A549 (cell line): ENCODE data around the gene TRIO. TPM values are rescaled to one million over a fixed set of nuclear protein-coding genes. Genes with fewer than 3 reads are reported as not detected.
A peak's percentile ranks its signal among the peaks of the same experiment; 100 is the strongest.

Experiments used
- ATAC-seq, 2 experiments: fragments of 200-7000 bp in 1 of 2; fragments of >200 bp in 1 of 2; cut with Nextera tagmentation in 1 of 2; cut with Tn5 transposase in 1 of 2; 3 replicates each; pipeline versions ENCODE4 v1.8.0 to v1.9.1; 2018 to 2020; ENCODE audit warnings: mild to moderate bottlenecking in 1 of 2, moderate library complexity in 1 of 2
- CTCF ChIA-PET: fragments of 300-600 bp; sonication (Branson Sonifier 250); formaldehyde crosslinking; extraction: SDS; loops from one replicate; lab custom pipeline; 2021; ENCODE audit warnings: antibody characterized with exemption, inconsistent platforms; lab: Yijun Ruan, JAX
- POLR2A ChIA-PET: fragments of 350-600 bp; formaldehyde crosslinking; extraction: SDS; loops from one replicate; lab custom pipeline; 2021; ENCODE audit warnings: antibody characterized with exemption, inconsistent platforms; lab: Yijun Ruan, JAX
- DNase-seq, 2 experiments: peaks; one replicate each; pipeline versions ENCODE4 v3.0.0 to v3.0.0-alpha.2; 2011 to 2016; ENCODE audit warnings: low read depth in 1 of 2, low spot score in 1 of 2
- FAIRE-seq: peaks from 2 replicates; lab custom pipeline; 2011; peaks lifted over from hg19 to GRCh38; lab: Jason Lieb, UNC
- H3K27ac ChIP-seq, 2 experiments: fragments of >200 bp; sonication (Bioruptor Twin); formaldehyde crosslinking; 3 replicates each; pipeline ENCODE4 v1.5.1; 2016 to 2017
- H3K4me1 ChIP-seq: fragments of >200 bp; sonication (Bioruptor Twin); formaldehyde crosslinking; 3 replicates; pipeline ENCODE4 v1.6.1; 2016
- H3K4me2 ChIP-seq: fragments of >200 bp; sonication (Bioruptor Twin); formaldehyde crosslinking; 3 replicates; pipeline ENCODE4 v1.6.1; 2016
- H3K4me3 ChIP-seq: fragments of >200 bp; sonication (Bioruptor Twin); formaldehyde crosslinking; 3 replicates; pipeline ENCODE4 v1.5.1; 2016
- H3K9me3 ChIP-seq: fragments of >200 bp; sonication (Bioruptor Twin); formaldehyde crosslinking; 3 replicates; pipeline ENCODE4 v1.6.1; 2016
- CBX2 ChIP-seq: fragments of 200-600 bp; sonication (generic); IDR thresholded peaks from 2 replicates; pipeline ENCODE4 v1.6.1; 2016; ENCODE audit warnings: low read depth, mild to moderate bottlenecking, borderline replicate concordance
- CEBPB ChIP-seq, 2 experiments: fragments of >200 bp in 1 of 2; sonication (Bioruptor Twin) in 1 of 2; formaldehyde crosslinking in 1 of 2; IDR thresholded peaks; 2 replicates each; pipeline ENCODE4 v1.6.1; 2012 to 2016
- CHD2 ChIP-seq: fragments of 150-350 bp; IDR thresholded peaks from 2 replicates; pipeline ENCODE4 v1.6.1; 2014; ENCODE audit warnings: low read length; ENCODE audit not compliant: partially characterized antibody
- FOSB ChIP-seq: fragments of 250-450 bp; sonication (Bioruptor Pico); IDR thresholded peaks from 2 replicates; pipeline ENCODE4 v1.5.0; 2020; ENCODE audit warnings: mild to moderate bottlenecking, moderate library complexity
- HOXB5 ChIP-seq: fragments of 250-450 bp; sonication (Bioruptor Pico); IDR thresholded peaks from 2 replicates; pipeline ENCODE4 v1.5.0; 2020; ENCODE audit warnings: mild to moderate bottlenecking, moderate library complexity
- JUN ChIP-seq, 2 experiments: fragments of >200 bp; sonication (Bioruptor Twin); formaldehyde crosslinking; IDR thresholded peaks; 2 replicates in 1 of 2; 3 replicates in 1 of 2; pipeline ENCODE4 v1.6.1; 2016 to 2017
- JUNB ChIP-seq: fragments of >200 bp; sonication (Bioruptor Twin); formaldehyde crosslinking; IDR thresholded peaks from 2 replicates; pipeline ENCODE4 v1.6.1; 2016
- KDM5A ChIP-seq: fragments of 200-600 bp; sonication (generic); IDR thresholded peaks from 2 replicates; pipeline ENCODE4 v1.6.1; 2016; ENCODE audit warnings: antibody characterized with exemption, mild to moderate bottlenecking
- MYC ChIP-seq: IDR thresholded peaks from 2 replicates; pipeline ENCODE4 v1.6.1; 2012; ENCODE audit warnings: mild to moderate bottlenecking, inconsistent platforms, low read length, improper control_type of control experiment, borderline replicate concordance
- NR3C1 ChIP-seq: fragments of >200 bp; sonication (Bioruptor Twin); formaldehyde crosslinking; IDR thresholded peaks from 3 replicates; pipeline ENCODE4 v1.6.1; 2017
- PHF8 ChIP-seq: fragments of 200-600 bp; sonication (generic); IDR thresholded peaks from 2 replicates; pipeline ENCODE4 v1.6.1; 2016; ENCODE audit warnings: low read depth, mild to moderate bottlenecking, antibody characterized with exemption, moderate library complexity, borderline replicate concordance
- POLR2AphosphoS2 ChIP-seq: conservative IDR thresholded peaks from 2 replicates; pipeline ENCODE4 v1.6.1; 2012; ENCODE audit warnings: low read length, improper control_type of control experiment, inconsistent platforms
- RARB ChIP-seq: fragments of 250-450 bp; sonication (Bioruptor Pico); IDR thresholded peaks from 2 replicates; pipeline ENCODE4 v1.8.0; 2021; ENCODE audit warnings: mild to moderate bottlenecking, moderate library complexity
- RNF2 ChIP-seq: fragments of 200-600 bp; sonication (generic); IDR thresholded peaks from 2 replicates; pipeline ENCODE4 v1.6.1; 2016; ENCODE audit warnings: low read depth, mild to moderate bottlenecking, antibody characterized with exemption, moderate library complexity, borderline replicate concordance
- SMC3 ChIP-seq: fragments of >200 bp; sonication (Bioruptor Twin); formaldehyde crosslinking; IDR thresholded peaks from 3 replicates; pipeline ENCODE4 v1.6.1; 2018; ENCODE audit warnings: inconsistent platforms
- SREBF2 ChIP-seq: fragments of 450-650 bp; IDR thresholded peaks from 2 replicates; pipeline ENCODE4 v1.6.1; 2014; ENCODE audit warnings: mild to moderate bottlenecking, moderate library complexity
- WGBS: methylation state at CpG from one replicate; pipeline ENCODE4 v1.1.6; 2017; ENCODE audit errors: missing lambda C conversion rate; 5-methylcytosine and 5-hydroxymethylcytosine counted together
- polyA plus RNA-seq, 4 experiments: library from polyadenylated mRNA; depleted of rRNA in 3 of 4; stranded (reverse); fragments of >200 nt; fragmentation: RNase III in 1 of 4; extraction: RNeasy Plus Mini Kit Qiagen cat#74134 plus additional on column Dnase treatment in 1 of 4; gene quantifications; 2 replicates in 3 of 4; 3 replicates in 1 of 4; pipeline ENCODE4 v1.2.3, GENCODE V29; 2011 to 2017
- TF ChIP-seq, protein P1 (sequence below): IDR thresholded peaks from 2 replicates; pipeline ENCODE4 v1.6.1; 2012
- TF ChIP-seq, protein P2 (sequence below): fragments of 150-350 bp; IDR thresholded peaks from 2 replicates; pipeline ENCODE4 v1.6.1; 2014; ENCODE audit warnings: low read depth, mild to moderate bottlenecking, low read length

TRIO gene
- polyA plus RNA-seq, 2 of the 4 experiments (the other 2 are of a cell fraction), result 47.5 to 79.0 TPM

DNA sequence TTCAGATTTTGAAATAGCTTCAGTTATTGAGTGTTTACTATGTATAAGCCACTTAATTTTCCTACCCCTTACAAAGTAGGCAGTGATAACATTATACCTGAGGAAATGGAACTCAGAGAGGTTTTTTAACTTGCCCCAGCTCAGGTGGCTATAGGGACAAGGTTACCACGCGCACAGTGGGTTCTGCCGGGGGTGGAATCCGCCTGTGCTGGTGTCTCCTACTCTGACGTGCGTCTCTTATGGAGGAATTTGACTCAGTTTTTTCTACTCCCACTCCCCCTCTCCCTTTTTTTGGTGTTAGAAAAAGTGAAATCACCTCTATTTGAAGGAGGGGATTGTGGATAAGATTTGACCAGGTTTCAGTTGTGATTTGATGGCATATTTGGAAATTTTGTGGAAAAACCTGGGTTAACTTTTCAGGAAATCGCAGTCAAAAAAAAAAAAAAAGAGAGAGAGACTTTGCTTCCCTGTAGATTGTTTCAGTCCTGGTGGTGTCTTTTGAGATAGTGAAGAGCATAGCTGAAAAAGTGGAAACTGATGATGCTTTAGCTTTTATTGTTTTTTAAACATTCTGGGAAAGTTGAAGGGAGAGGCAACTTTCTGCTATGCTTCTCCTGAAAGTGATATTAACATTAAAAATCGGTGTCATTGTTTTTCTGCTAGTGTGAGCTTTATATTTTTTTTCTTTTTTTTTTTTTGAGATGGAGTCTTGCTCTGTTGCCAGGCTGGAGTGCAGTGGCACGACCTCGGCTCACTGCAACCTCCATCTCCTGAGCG, 15.9 kb downstream of the TRIO start:
- Histone ChIP-seq H3K27ac (peak overlapping the region in 1 of 2 experiments; percentile 82; a peak in 3 of 6 replicates), H3K4me1 (peaks cover 77% of the 10 kb centered on the region), H3K9me3 (peaks cover 7% of the 10 kb centered on the region), H3K4me3 (no peak overlapping the region), H3K4me2 (peak overlapping the region; percentile 16; the same call in 2 of the 3 replicates)
- FAIRE-seq (no peak), DNase-seq (no peak), ATAC-seq (no peak)
- ChIA-PET CTCF (interaction anchor here (0.6 to 1.9 kb wide), 7 partner anchors 11 to 654 kb away, joined by 3 to 10 read pairs (median 3); no protein-coding TSS in a partner anchor), POLR2A (no interaction called here)
- TF ChIP-seq MYC (no peak), PHF8 (no peak), POLR2AphosphoS2 (no peak), JUNB (no peak), JUN (IDR thresholded peaks at IDR 0.05) (no peak), HOXB5 (no peak), NR3C1 (no peak), SREBF2 (no peak), CEBPB (IDR thresholded peaks at IDR 0.05) (no peak), RARB (CRISPR knock-in tag) (no peak), RNF2 (no peak)
- TF ChIP-seq, protein P1, sequence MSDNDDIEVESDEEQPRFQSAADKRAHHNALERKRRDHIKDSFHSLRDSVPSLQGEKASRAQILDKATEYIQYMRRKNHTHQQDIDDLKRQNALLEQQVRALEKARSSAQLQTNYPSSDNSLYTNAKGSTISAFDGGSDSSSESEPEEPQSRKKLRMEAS, result no peak
- 87% methylated on average over 11 of the region's 11 CpGs for WGBS

DNA sequence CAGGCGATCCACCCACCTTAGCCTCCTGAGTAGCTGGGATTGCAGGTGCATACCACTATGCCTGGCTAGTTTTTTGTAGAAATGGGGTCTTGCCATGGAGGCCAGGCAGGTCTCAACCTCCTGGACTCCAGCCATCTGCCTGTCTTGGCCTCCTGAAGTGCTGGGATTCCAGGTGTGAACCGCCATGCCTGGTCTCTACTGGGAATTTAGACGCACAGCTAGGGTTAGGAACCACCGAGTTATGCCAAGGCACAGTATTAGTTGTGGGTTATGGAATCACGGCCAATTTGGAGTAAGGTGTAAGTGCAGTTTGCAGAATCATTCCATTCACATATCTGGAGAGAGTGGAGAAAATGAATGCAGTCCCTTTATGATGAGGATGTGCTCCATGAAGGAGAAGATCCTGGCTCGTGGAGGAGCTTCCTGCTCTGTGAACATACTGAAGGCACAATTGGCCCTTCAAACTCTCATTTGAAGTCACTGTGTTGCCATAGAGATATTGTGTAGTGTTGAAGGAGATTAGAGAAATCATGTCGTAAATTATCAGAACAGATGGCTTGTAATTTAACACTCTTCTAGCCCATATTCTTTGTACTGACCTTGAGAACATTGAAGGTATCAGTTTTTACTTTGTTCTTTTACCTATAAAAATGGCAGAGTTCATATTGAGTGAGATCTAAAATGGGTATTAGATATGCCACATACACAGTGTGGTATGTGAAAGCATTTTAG, 18.8 kb downstream of the TRIO start:
- WGBS, result 84% methylated on average over 7 of the region's 7 CpGs
- CTCF ChIA-PET, result no interaction called here
- TF ChIP-seq KDM5A (no peak), CEBPB (IDR thresholded peaks at IDR 0.05) (no peak), CBX2 (no peak)

DNA sequence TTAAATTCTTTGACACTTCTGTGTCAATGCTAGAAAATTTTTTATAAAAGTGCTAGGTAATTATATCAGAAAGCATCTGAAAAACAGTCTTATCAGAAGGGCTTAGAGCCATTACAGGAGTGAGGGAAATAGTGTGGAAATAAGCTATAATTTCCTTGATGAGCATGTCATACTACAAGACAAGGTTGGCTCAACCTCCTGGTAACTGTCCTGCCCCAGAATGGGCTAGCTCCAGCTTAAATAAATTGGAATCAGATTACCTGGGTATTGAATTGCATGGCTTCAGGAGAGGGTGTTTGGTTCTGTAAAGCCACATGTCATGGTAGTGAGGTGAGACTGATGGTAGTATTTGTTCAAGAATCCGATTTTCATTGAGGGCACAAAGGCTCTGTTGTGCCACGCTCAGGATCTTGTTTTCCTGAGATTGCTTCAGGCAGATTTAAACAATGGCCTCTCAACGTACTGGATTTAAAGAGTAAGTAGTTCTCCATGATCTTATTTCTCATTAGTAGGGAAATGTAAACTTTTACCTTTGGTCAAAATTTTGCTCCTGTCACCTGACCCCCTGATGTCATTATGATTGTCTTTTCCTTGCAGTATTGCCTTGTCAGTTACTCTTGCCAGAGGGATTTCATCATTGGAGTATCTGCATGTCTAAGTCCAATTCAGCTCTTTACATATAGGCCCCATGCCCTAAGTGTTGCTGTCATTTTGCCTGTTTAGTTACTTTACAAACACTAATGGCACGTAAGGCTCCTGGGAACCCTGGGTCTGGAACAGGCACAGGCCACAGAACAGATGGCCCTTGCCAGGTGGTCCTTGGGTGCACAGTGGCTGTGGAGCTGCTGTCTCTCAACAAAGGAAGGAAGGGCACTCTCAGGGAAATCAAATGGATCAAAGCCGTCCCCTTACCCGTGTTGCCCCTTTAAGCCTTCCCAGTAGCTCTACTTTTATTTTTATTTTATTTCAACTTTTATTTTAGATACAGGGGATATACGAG, 21.3 kb downstream of the TRIO start:
- no peak for ATAC-seq
- Histone ChIP-seq H3K27ac (peak overlapping the region; percentile 61 to 83; a peak in 5 of 6 replicates), H3K9me3 (peaks cover 12% of the 10 kb centered on the region), H3K4me1 (peaks cover 80% of the 10 kb centered on the region), H3K4me2 (peak overlapping the region; percentile 70)
- no peak for DNase-seq
- CTCF ChIA-PET, result interaction anchor here (0.9 to 1.9 kb wide), 6 partner anchors 11 to 106 kb away, joined by 3 to 8 read pairs (median 3); partner anchors contain the start of gene TRIO
- POLR2A ChIA-PET, result interaction anchor here (1.2 kb wide), 1 partner anchor 26 kb away, joined by 3 read pairs; no protein-coding TSS in a partner anchor
- TF ChIP-seq SMC3 (no peak), MYC (no peak), FOSB (CRISPR knock-in tag) (no peak), CHD2 (no peak)
- TF ChIP-seq, protein P2, sequence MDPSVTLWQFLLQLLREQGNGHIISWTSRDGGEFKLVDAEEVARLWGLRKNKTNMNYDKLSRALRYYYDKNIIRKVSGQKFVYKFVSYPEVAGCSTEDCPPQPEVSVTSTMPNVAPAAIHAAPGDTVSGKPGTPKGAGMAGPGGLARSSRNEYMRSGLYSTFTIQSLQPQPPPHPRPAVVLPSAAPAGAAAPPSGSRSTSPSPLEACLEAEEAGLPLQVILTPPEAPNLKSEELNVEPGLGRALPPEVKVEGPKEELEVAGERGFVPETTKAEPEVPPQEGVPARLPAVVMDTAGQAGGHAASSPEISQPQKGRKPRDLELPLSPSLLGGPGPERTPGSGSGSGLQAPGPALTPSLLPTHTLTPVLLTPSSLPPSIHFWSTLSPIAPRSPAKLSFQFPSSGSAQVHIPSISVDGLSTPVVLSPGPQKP, result no peak
- TF ChIP-seq, all 56 proteins: peak for 0
- no peak for FAIRE-seq
- WGBS, result 90% methylated on average over 7 of the region's 7 CpGs
- H3K4me3 ChIP-seq, result no peak overlapping the region

More for the DNA sequence above, 18.8 kb downstream of the TRIO start:
- Histone ChIP-seq H3K27ac (peak overlapping the region in 1 of 2 experiments; percentile 53; a peak in 2 of 6 replicates), H3K9me3 (peaks cover 12% of the 10 kb centered on the region), H3K4me1 (peaks cover 78% of the 10 kb centered on the region), H3K4me2 (0 out of 3 replicates have a peak overlapping the region, but pooled peaks have one; percentile 11), H3K4me3 (no peak overlapping the region)
- POLR2A ChIA-PET, result no interaction called here
- FAIRE-seq, result no peak
- DNase-seq, result no peak
- no peak for ATAC-seq
